Suppressor macrophage (primary cell): ENCODE measurements around the gene SOX10.
"Not testable (repeated sequence)": the region's sequence is repeated elsewhere in the genome, so short reads cannot be mapped to it uniquely, and the experiment has no call there.

ENCODE experiments used
- DNase-seq, 4 experiments: peaks; one replicate each; pipeline ENCODE4 v3.0.0-alpha.2; 2020 to 2022

SOX10 gene

GRCh38 chr22:37985751-37986281 lies 1.5 kb upstream of the SOX10 start:
- DNase-seq: no peak

GRCh38 chr22:37985050-37985585 lies 763 bp upstream of the SOX10 start:
- DNase-seq: no peak

- DNase-seq: no peak
Measured at GRCh38 chr22:37982938-37983859, 1.2 kb downstream of the SOX10 start.

- DNase-seq: no peak
Measured at GRCh38 chr22:37982151-37982785, 2.1 kb downstream of the SOX10 start.

GRCh38 chr22:37981282-37982011 lies 2.9 kb downstream of the SOX10 start:
- no peak for DNase-seq

GRCh38 chr22:37979782-37980181 lies 4.6 kb downstream of the SOX10 start:
- no peak for DNase-seq

- DNase-seq: no peak
Measured at GRCh38 chr22:37976547-37976946, 7.8 kb downstream of the SOX10 start.

- not testable (repeated sequence) for DNase-seq
Measured at GRCh38 chr22:37976022-37976421, 8.3 kb downstream of the SOX10 start.

- DNase-seq: no peak
Measured at GRCh38 chr22:37975153-37975552, 9.2 kb downstream of the SOX10 start.

- no peak for DNase-seq
Measured at GRCh38 chr22:37973271-37974170, 10.8 kb downstream of the SOX10 start.

GRCh38 chr22:37972527-37972926 lies 11.8 kb downstream of the SOX10 start:
- no peak for DNase-seq

- no peak for DNase-seq
Measured at GRCh38 chr22:37971475-37972434, 12.6 kb downstream of the SOX10 start.

- DNase-seq: no peak
Measured at GRCh38 chr22:37970864-37971263, 13.5 kb downstream of the SOX10 start.

GRCh38 chr22:37968452-37969251 lies 15.7 kb downstream of the SOX10 start:
- no peak for DNase-seq

GRCh38 chr22:37967637-37968451 lies 16.5 kb downstream of the SOX10 start:
- DNase-seq: no peak

GRCh38 chr22:37967147-37967546 lies 17.2 kb downstream of the SOX10 start:
- DNase-seq: no peak

GRCh38 chr22:37965940-37966664 lies 18.3 kb downstream of the SOX10 start:
- no peak for DNase-seq

GRCh38 chr22:37961062-37961461 lies 23.3 kb downstream of the SOX10 start:
- DNase-seq: no peak
